Adrenal gland (tissue), 12 donors: ENCODE data around the gene DOCK3. TPM values are rescaled to one million over a fixed set of nuclear protein-coding genes. Genes with fewer than 3 reads are reported as not detected.

Source experiments
- DNase-seq, 7 donors: peaks; one replicate each; pipeline ENCODE4 v3.0.0-alpha.2; 2019 to 2020
- H3K27ac ChIP-seq, 5 donors: fragments of 200-600 bp; sonication (generic) in 4 of 5; 1 replicate in 3 of 5; 2 replicates in 2 of 5; pipeline versions ENCODE4 v1.5.1 to v1.8.0; 2016 to 2020; ENCODE audit warnings: mild to moderate bottlenecking in 1 of 5
- H3K27me3 ChIP-seq: fragments of 200-600 bp; 2 replicates; pipeline ENCODE4 v1.8.0; 2021
- H3K36me3 ChIP-seq, 2 donors: fragments of 200-600 bp; replicated peaks in 1 of 2; 1 replicate in 1 of 2; 2 replicates in 1 of 2; pipeline versions ENCODE4 v1.5.1 to v1.8.0; 2018 to 2022
- H3K4me1 ChIP-seq, 2 donors: fragments of 200-600 bp; replicated peaks in 1 of 2; 1 replicate in 1 of 2; 2 replicates in 1 of 2; pipeline versions ENCODE4 v1.5.1 to v1.8.0; 2018 to 2021
- H3K4me3 ChIP-seq, 4 donors: fragments of 200-600 bp; sonication (generic) in 3 of 4; one replicate each; pipeline ENCODE4 v1.5.1; 2016 to 2018
- H3K9me3 ChIP-seq, 3 donors: fragments of 200-600 bp; sonication (generic) in 1 of 3; replicated peaks in 1 of 3; 1 replicate in 2 of 3; 2 replicates in 1 of 3; pipeline versions ENCODE4 v1.5.1 to v1.8.0; 2016 to 2021
- POLR2A ChIP-seq, 2 donors: fragments of 450-650 bp; IDR thresholded peaks; one replicate each; pipeline ENCODE4 v1.6.1; 2017; ENCODE audit warnings: antibody characterized with exemption in 2 of 2, mild to moderate bottlenecking in 2 of 2, moderate library complexity in 1 of 2
- WGBS, 4 donors: extraction: QIAGEN DNeasy Blood & Tissue Kit in 2 of 4; methylation state at CpG; one replicate each; pipeline versions ENCODE4 v1.1.5 to v1.1.7; 2013 to 2017; 5-methylcytosine and 5-hydroxymethylcytosine counted together
- intact Hi-C, 2 donors: fragments of 100-400 bp; cut with DNase I; formaldehyde crosslinking; loops; one replicate each; pipeline versions ENCODE4 v1.14.1 to v1.15.0; 2022 to 2023
- polyA plus RNA-seq, 3 donors: library from polyadenylated mRNA; stranded (reverse); fragments of 200-250 nt in 2 of 3; fragments of 350-450 nt in 1 of 3; fragmentation: Illumina TruSeq in 1 of 3; extraction: RNeasy Lipid Tissue Mini Kit (QIAGEN cat#74804) in 1 of 3; gene quantifications; one replicate each; pipeline ENCODE4 v1.2.3, GENCODE V29; 2013 to 2014
- total RNA-seq, 9 donors: library from RNA; depleted of rRNA in 4 of 9; stranded (reverse); fragments of >200 nt in 4 of 9; fragments of 120-200 nt in 1 of 9; fragmentation: NEBNext Ultra II Directional in 1 of 9; extraction: Animal tissue kit (Norgen Biotek cat#: 25700) in 1 of 9; gene quantifications; one replicate each; pipeline versions ENCODE4 v1.1.0 to v1.2.4, GENCODE V29; 2013 to 2023
- TF ChIP-seq, protein P1 (sequence below), 6 experiments: fragments of 450-650 bp in 4 of 6; fragments of 200-600 bp in 2 of 6; sonication (generic) in 1 of 6; IDR thresholded peaks; 1 replicate in 5 of 6; 2 replicates in 1 of 6; pipeline versions ENCODE4 v1.5.1 to v1.8.0; 2016 to 2021; ENCODE audit warnings: antibody characterized with exemption in 6 of 6, mild to moderate bottlenecking in 2 of 6, moderate library complexity in 1 of 6
- donor health status: healthy with polysubstance abuse.
- donor health status: Bipolar disorder and iron deficiency.
- donor health status: DM: yes; HTN: yes; CAD: no.
- donor health status: DM: no; HTN: no; CAD: no.
- donor health status: DM: no; HTN: no; CAD: no.
- donor health status: DM: yes; HTN: yes; CAD: no.

The DOCK3 gene
- total and polyA plus RNA-seq, 12 donors: 0.72 to 8.6 (median 2.9) TPM

GRCh38 chr3:50627407-50628051 is 47.2 kb upstream of the DOCK3 start:
- Histone ChIP-seq H3K9me3 (no peaks in the 10 kb centered on the region), H3K27me3 (no peaks in the 10 kb centered on the region), H3K4me1 (peaks cover 0 to 35% of the 10 kb centered on the region in 2 donors), H3K4me3 (no peak overlapping the region), H3K36me3 (no peaks in the 10 kb centered on the region), H3K27ac (peak overlapping the region in 3 of 5 donors; percentile 16 to 67 (median 65))
- intact Hi-C loops: no loop called here
- WGBS, 4 donors: 38 to 41% (median 39%) methylated on average over 4 to 6 of the region's 6 CpGs
- DNase-seq: peak; percentile 62 to 90 (median 88)
- no peak for TF ChIP-seq POLR2A (IDR thresholded peaks at IDR 0.05)
- TF ChIP-seq, protein P1, sequence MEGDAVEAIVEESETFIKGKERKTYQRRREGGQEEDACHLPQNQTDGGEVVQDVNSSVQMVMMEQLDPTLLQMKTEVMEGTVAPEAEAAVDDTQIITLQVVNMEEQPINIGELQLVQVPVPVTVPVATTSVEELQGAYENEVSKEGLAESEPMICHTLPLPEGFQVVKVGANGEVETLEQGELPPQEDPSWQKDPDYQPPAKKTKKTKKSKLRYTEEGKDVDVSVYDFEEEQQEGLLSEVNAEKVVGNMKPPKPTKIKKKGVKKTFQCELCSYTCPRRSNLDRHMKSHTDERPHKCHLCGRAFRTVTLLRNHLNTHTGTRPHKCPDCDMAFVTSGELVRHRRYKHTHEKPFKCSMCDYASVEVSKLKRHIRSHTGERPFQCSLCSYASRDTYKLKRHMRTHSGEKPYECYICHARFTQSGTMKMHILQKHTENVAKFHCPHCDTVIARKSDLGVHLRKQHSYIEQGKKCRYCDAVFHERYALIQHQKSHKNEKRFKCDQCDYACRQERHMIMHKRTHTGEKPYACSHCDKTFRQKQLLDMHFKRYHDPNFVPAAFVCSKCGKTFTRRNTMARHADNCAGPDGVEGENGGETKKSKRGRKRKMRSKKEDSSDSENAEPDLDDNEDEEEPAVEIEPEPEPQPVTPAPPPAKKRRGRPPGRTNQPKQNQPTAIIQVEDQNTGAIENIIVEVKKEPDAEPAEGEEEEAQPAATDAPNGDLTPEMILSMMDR (IDR thresholded peaks at IDR 0.05): peak in 3 of 6 experiments; percentile 8 to 40 (median 23)

- no peaks in the 10 kb centered on the region for H3K9me3 ChIP-seq
- H3K4me3 ChIP-seq: no peak overlapping the region
- 79 to 98% (median 92%) methylated on average over 3 of the region's 3 CpGs for WGBS, 4 donors
- TF ChIP-seq, protein P1 (IDR thresholded peaks at IDR 0.05): no peak
- no peak for TF ChIP-seq POLR2A (IDR thresholded peaks at IDR 0.05)
- H3K4me1 ChIP-seq: peaks cover 0 to 42% of the 10 kb centered on the region in 2 donors
- no peak overlapping the region for H3K27ac ChIP-seq
- intact Hi-C loops: no loop called here
- H3K36me3 ChIP-seq: no peaks in the 10 kb centered on the region
- no peaks in the 10 kb centered on the region for H3K27me3 ChIP-seq
- no peak for DNase-seq
Measured at GRCh38 chr3:50628601-50629000, 46.1 kb upstream of the DOCK3 start.

- Histone ChIP-seq H3K27ac (no peak overlapping the region), H3K4me1 (peaks cover 0 to 34% of the 10 kb centered on the region in 2 donors), H3K9me3 (no peaks in the 10 kb centered on the region), H3K36me3 (no peaks in the 10 kb centered on the region), H3K4me3 (no peak overlapping the region), H3K27me3 (no peaks in the 10 kb centered on the region)
- DNase-seq: no peak
- 90 to 100% (median 91%) methylated on average over 2 to 6 of the region's 6 CpGs for WGBS, 4 donors
- intact Hi-C loops: no loop called here
- TF ChIP-seq, protein P1 (IDR thresholded peaks at IDR 0.05): no peak
- no peak for TF ChIP-seq POLR2A (IDR thresholded peaks at IDR 0.05)
Measured at GRCh38 chr3:50630394-50630793, 44.3 kb upstream of the DOCK3 start.

GRCh38 chr3:50630877-50631276 is 43.9 kb upstream of the DOCK3 start:
- intact Hi-C loops: no loop called here
- H3K4me1 ChIP-seq: peaks cover 0 to 34% of the 10 kb centered on the region in 2 donors

More at GRCh38 chr3:50630877-50631276, 43.9 kb upstream of the DOCK3 start:
- 56 to 81% (median 77%) methylated on average over 7 of the region's 7 CpGs for WGBS, 4 donors
- H3K36me3 ChIP-seq: no peaks in the 10 kb centered on the region
- H3K4me3 ChIP-seq: no peak overlapping the region
- H3K27me3 ChIP-seq: no peaks in the 10 kb centered on the region
- no peak overlapping the region for H3K27ac ChIP-seq
- no peak for DNase-seq
- H3K9me3 ChIP-seq: no peaks in the 10 kb centered on the region
- no peak for TF ChIP-seq POLR2A (IDR thresholded peaks at IDR 0.05)
- TF ChIP-seq, protein P1 (IDR thresholded peaks at IDR 0.05): no peak
